ENCODE results near the gene TPP2.

Gene TPP2

DNA sequence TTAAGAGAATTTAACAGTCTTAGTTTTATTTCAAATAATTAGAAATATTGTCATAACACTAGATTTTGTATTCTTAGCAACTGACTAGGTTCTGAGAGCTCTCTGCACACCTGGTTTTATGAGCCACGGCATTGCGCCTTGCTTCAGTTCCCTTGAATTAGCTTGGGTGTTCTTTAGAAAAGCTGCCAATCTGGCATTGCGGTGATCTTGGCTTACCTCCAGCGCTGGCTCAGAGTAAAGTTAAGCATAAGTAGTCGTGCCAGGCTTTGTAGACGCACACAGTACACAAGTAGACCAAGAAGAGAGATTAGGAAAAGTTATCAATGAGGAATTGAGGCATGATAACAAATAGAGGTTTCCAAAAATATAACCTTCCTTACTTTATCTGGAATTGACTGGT lies 45.7 kb downstream of the TPP2 start:
- no CpG with 5 or more reads among the region's 6 CpGs for WGBS (ENCODE audit: extremely low coverage, insufficient coverage, insufficient read length)
- Histone ChIP-seq H3K14ac (ENCODE audit: low read length) (no peak overlapping the region), H3K4me2 (ENCODE audit: low read length) (no peak overlapping the region), H3K27ac (ENCODE audit: low read depth, low read length) (no peak overlapping the region), H2BK5ac (ENCODE audit: low read depth, low read length, poor library complexity) (no peak overlapping the region), H3K4ac (ENCODE audit: low read depth, low read length) (no peak overlapping the region), H3K27me3 (ENCODE audit: insufficient read depth, low read length) (no peaks in the 10 kb centered on the region), H3K9ac (ENCODE audit: low read length) (no peak overlapping the region), H3K79me2 (ENCODE audit: control insufficient read depth, insufficient read depth, low read length, poor library complexity) (no peaks in the 10 kb centered on the region), H3K18ac (ENCODE audit: low read length) (no peak overlapping the region), H2BK120ac (ENCODE audit: insufficient read depth, low read length, poor library complexity) (no peak overlapping the region), H4K12ac (ENCODE audit: low read depth, low read length) (no peak overlapping the region), H2AFZ (ENCODE audit: insufficient read depth, low read length, poor library complexity) (no peak overlapping the region), H3K4me1 (ENCODE audit: control insufficient read depth in 1 of 2, insufficient read depth in 2 of 2, low read length in 2 of 2) (no peaks in the 10 kb centered on the region), H3K23ac (ENCODE audit: low read length) (no peak overlapping the region), H4K91ac (ENCODE audit: low read depth, low read length) (no peak overlapping the region), H4K8ac (ENCODE audit: low read depth, low read length) (no peak overlapping the region), H2BK12ac (ENCODE audit: low read length) (no peak overlapping the region), H3K36me3 (ENCODE audit: control insufficient read depth in 1 of 2, insufficient read depth in 2 of 2, low read length in 2 of 2) (peaks cover 8 to 28% of the 10 kb centered on the region in 2 experiments), H3K9me3 (ENCODE audit: insufficient read depth, low read depth, low read length) (no peaks in the 10 kb centered on the region), H3K4me3 (ENCODE audit: low read depth, low read length) (no peak overlapping the region), H3K79me1 (ENCODE audit: low read length) (no peaks in the 10 kb centered on the region), H2AK5ac (ENCODE audit: low read length) (no peak overlapping the region)
- DNase-seq: no peak

DNA sequence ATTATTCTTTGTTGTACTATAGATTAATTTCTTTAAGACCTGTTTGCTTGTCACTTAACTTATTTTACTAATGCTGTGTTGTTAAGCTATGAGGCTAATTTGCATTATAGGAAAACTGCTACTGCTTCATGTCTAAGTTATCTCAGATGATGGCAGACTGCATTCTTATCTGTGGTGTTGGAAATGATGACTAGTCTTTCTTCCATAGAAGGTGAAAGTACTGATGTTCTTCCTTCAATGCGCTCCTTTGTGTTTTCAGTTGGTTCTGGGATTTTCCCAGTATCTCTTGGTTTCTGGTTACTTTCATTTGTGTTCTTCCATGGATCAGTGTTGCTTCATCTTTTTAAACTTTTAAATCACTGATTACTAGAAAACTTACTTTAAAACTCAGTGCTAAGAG lies 46.9 kb downstream of the TPP2 start:
- Histone ChIP-seq H3K4me1 (ENCODE audit: control insufficient read depth in 1 of 2, insufficient read depth in 2 of 2, low read length in 2 of 2) (no peaks in the 10 kb centered on the region), H2BK5ac (ENCODE audit: low read depth, low read length, poor library complexity) (no peak overlapping the region), H3K27ac (ENCODE audit: low read depth, low read length) (no peak overlapping the region), H2BK12ac (ENCODE audit: low read length) (no peak overlapping the region), H3K14ac (ENCODE audit: low read length) (no peak overlapping the region), H2AFZ (ENCODE audit: insufficient read depth, low read length, poor library complexity) (no peak overlapping the region), H4K8ac (ENCODE audit: low read depth, low read length) (no peak overlapping the region), H3K4me3 (ENCODE audit: low read depth, low read length) (no peak overlapping the region), H3K79me2 (ENCODE audit: control insufficient read depth, insufficient read depth, low read length, poor library complexity) (no peaks in the 10 kb centered on the region), H3K9ac (ENCODE audit: low read length) (no peak overlapping the region), H4K91ac (ENCODE audit: low read depth, low read length) (no peak overlapping the region), H3K23ac (ENCODE audit: low read length) (no peak overlapping the region), H2AK5ac (ENCODE audit: low read length) (no peak overlapping the region), H3K27me3 (ENCODE audit: insufficient read depth, low read length) (no peaks in the 10 kb centered on the region), H3K4ac (ENCODE audit: low read depth, low read length) (no peak overlapping the region), H3K36me3 (ENCODE audit: control insufficient read depth in 1 of 2, insufficient read depth in 2 of 2, low read length in 2 of 2) (peaks cover 9 to 27% of the 10 kb centered on the region in 2 experiments), H3K4me2 (ENCODE audit: low read length) (no peak overlapping the region), H3K18ac (ENCODE audit: low read length) (no peak overlapping the region), H3K79me1 (ENCODE audit: low read length) (no peaks in the 10 kb centered on the region), H2BK120ac (ENCODE audit: insufficient read depth, low read length, poor library complexity) (no peak overlapping the region), H4K12ac (ENCODE audit: low read depth, low read length) (no peak overlapping the region), H3K9me3 (ENCODE audit: insufficient read depth, low read depth, low read length) (no peaks in the 10 kb centered on the region)
- no peak for DNase-seq
- no CpG with 5 or more reads among the region's 1 CpG for WGBS (ENCODE audit: extremely low coverage, insufficient coverage, insufficient read length)

DNA sequence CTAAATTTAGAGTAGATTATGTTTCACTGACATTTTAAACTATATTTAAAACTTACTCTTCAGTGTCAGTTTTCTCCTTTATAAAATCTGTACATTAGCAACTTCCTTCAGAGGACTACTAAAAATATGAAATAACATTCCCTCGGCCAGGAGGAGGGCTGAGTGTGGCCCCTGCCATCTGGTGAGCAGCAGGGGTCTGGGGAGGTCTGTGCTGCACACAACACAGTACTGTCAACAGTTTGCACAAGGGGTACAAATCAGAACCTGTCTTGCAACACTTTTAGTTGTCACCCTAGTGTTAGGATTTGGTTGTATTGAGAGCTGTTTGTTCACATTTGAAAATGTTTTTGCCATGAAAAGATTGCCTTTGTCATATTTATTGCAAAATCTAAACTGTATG lies 48.9 kb downstream of the TPP2 start:
- Histone ChIP-seq H3K4me3 (ENCODE audit: low read depth, low read length) (no peak overlapping the region), H2AK5ac (ENCODE audit: low read length) (no peak overlapping the region), H2BK12ac (ENCODE audit: low read length) (no peak overlapping the region), H3K23ac (ENCODE audit: low read length) (no peak overlapping the region), H4K12ac (ENCODE audit: low read depth, low read length) (no peak overlapping the region), H3K14ac (ENCODE audit: low read length) (no peak overlapping the region), H2AFZ (ENCODE audit: insufficient read depth, low read length, poor library complexity) (no peak overlapping the region), H3K4me2 (ENCODE audit: low read length) (no peak overlapping the region), H2BK120ac (ENCODE audit: insufficient read depth, low read length, poor library complexity) (no peak overlapping the region), H3K79me1 (ENCODE audit: low read length) (no peaks in the 10 kb centered on the region), H3K27me3 (ENCODE audit: insufficient read depth, low read length) (no peaks in the 10 kb centered on the region), H3K36me3 (ENCODE audit: control insufficient read depth in 1 of 2, insufficient read depth in 2 of 2, low read length in 2 of 2) (peaks cover 7 to 22% of the 10 kb centered on the region in 2 experiments), H3K4ac (ENCODE audit: low read depth, low read length) (no peak overlapping the region), H3K18ac (ENCODE audit: low read length) (no peak overlapping the region), H4K91ac (ENCODE audit: low read depth, low read length) (no peak overlapping the region), H2BK5ac (ENCODE audit: low read depth, low read length, poor library complexity) (no peak overlapping the region), H3K9me3 (ENCODE audit: insufficient read depth, low read depth, low read length) (no peaks in the 10 kb centered on the region), H3K9ac (ENCODE audit: low read length) (no peak overlapping the region), H3K79me2 (ENCODE audit: control insufficient read depth, insufficient read depth, low read length, poor library complexity) (no peaks in the 10 kb centered on the region), H4K8ac (ENCODE audit: low read depth, low read length) (no peak overlapping the region), H3K27ac (ENCODE audit: low read depth, low read length) (no peak overlapping the region), H3K4me1 (ENCODE audit: control insufficient read depth in 1 of 2, insufficient read depth in 2 of 2, low read length in 2 of 2) (no peaks in the 10 kb centered on the region)
- no CpG with 5 or more reads among the region's 1 CpG for WGBS (ENCODE audit: extremely low coverage, insufficient coverage, insufficient read length)
- no peak for DNase-seq

DNA sequence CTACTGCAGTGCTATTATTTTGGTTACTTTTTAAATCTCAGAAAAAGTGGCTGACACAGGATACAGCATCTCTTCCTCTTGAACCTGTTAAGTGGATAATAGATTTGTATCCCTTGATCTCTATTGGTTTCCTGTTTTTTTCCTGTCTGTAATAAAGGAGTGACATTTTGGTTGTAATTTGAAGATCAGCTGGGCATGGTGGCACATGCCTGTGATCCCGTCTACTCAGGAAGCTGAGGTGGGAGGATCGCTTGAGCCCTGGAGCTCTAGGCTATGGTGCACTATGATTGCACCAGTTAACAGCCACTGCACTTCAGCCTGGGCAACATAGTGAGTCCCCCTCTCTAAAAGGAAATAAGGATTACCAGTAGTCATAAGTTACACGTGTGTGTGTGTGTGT lies 51.3 kb downstream of the TPP2 start:
- Histone ChIP-seq H3K36me3 (ENCODE audit: control insufficient read depth in 1 of 2, insufficient read depth in 2 of 2, low read length in 2 of 2) (peaks cover 6 to 16% of the 10 kb centered on the region in 2 experiments), H3K79me1 (ENCODE audit: low read length) (no peaks in the 10 kb centered on the region), H2BK120ac (ENCODE audit: insufficient read depth, low read length, poor library complexity) (no peak overlapping the region), H3K9ac (ENCODE audit: low read length) (no peak overlapping the region), H3K18ac (ENCODE audit: low read length) (no peak overlapping the region), H4K12ac (ENCODE audit: low read depth, low read length) (no peak overlapping the region), H3K27ac (ENCODE audit: low read depth, low read length) (no peak overlapping the region), H3K4me1 (ENCODE audit: control insufficient read depth in 1 of 2, insufficient read depth in 2 of 2, low read length in 2 of 2) (no peaks in the 10 kb centered on the region), H3K23ac (ENCODE audit: low read length) (no peak overlapping the region), H3K27me3 (ENCODE audit: insufficient read depth, low read length) (no peaks in the 10 kb centered on the region), H4K8ac (ENCODE audit: low read depth, low read length) (no peak overlapping the region), H2AK5ac (ENCODE audit: low read length) (no peak overlapping the region), H3K4me3 (ENCODE audit: low read depth, low read length) (no peak overlapping the region), H3K9me3 (ENCODE audit: insufficient read depth, low read depth, low read length) (no peaks in the 10 kb centered on the region), H3K4ac (ENCODE audit: low read depth, low read length) (no peak overlapping the region), H4K91ac (ENCODE audit: low read depth, low read length) (no peak overlapping the region), H2BK12ac (ENCODE audit: low read length) (no peak overlapping the region), H3K79me2 (ENCODE audit: control insufficient read depth, insufficient read depth, low read length, poor library complexity) (no peaks in the 10 kb centered on the region), H2AFZ (ENCODE audit: insufficient read depth, low read length, poor library complexity) (no peak overlapping the region), H3K4me2 (ENCODE audit: low read length) (no peak overlapping the region), H3K14ac (ENCODE audit: low read length) (no peak overlapping the region), H2BK5ac (ENCODE audit: low read depth, low read length, poor library complexity) (no peak overlapping the region)
- no peak for DNase-seq
- WGBS (ENCODE audit: extremely low coverage, insufficient coverage, insufficient read length): no CpG with 5 or more reads among the region's 3 CpGs
